Measurements from ENCODE around the gene NOG. TPM values are rescaled to one million over a fixed set of nuclear protein-coding genes. Genes with fewer than 3 reads are reported as not detected.

NOG gene
- polyA plus RNA-seq, 2 of the 4 experiments (the other 2 are of a cell fraction), result 0.25 to 0.67 TPM

- H3K27ac ChIP-seq, result no peak overlapping the region
- no peak overlapping the region for H3K4me2 ChIP-seq
- no peak overlapping the region for H3K4me3 ChIP-seq
- DNase-seq (ENCODE audit: low read depth in 1 of 2, low spot score in 1 of 2) (no peak), FAIRE-seq (no peak), ATAC-seq (no peak)
- peaks cover 21% of the 10 kb centered on the region; the same call in 2 of the 3 replicates for H3K4me1 ChIP-seq
- 63% methylated on average over 1 of the region's 1 CpG for WGBS (ENCODE audit: missing lambda C conversion rate)
- no peak for TF ChIP-seq MAFK (IDR thresholded peaks at IDR 0.05; ENCODE audit: partially characterized antibody)
- no peak for TF ChIP-seq JUNB (IDR thresholded peaks at IDR 0.05)
- TF ChIP-seq, protein P1, sequence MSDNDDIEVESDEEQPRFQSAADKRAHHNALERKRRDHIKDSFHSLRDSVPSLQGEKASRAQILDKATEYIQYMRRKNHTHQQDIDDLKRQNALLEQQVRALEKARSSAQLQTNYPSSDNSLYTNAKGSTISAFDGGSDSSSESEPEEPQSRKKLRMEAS (IDR thresholded peaks at IDR 0.05), result no peak
- no peak for TF ChIP-seq CHD4 (IDR thresholded peaks at IDR 0.05; ENCODE audit: borderline replicate concordance)
- TF ChIP-seq, protein P2, sequence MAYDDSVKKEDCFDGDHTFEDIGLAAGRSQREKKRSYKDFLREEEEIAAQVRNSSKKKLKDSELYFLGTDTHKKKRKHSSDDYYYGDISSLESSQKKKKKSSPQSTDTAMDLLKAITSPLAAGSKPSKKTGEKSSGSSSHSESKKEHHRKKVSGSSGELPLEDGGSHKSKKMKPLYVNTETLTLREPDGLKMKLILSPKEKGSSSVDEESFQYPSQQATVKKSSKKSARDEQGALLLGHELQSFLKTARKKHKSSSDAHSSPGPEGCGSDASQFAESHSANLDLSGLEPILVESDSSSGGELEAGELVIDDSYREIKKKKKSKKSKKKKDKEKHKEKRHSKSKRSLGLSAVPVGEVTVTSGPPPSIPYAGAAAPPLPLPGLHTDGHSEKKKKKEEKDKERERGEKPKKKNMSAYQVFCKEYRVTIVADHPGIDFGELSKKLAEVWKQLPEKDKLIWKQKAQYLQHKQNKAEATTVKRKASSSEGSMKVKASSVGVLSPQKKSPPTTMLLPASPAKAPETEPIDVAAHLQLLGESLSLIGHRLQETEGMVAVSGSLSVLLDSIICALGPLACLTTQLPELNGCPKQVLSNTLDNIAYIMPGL (CRISPR knock-in tag; IDR thresholded peaks at IDR 0.05; ENCODE audit: borderline replicate concordance), result no peak
- TF ChIP-seq TFCP2L1 (CRISPR knock-in tag; IDR thresholded peaks at IDR 0.05), result no peak
- H3K9me3 ChIP-seq, result no peaks in the 10 kb centered on the region
- CTCF ChIA-PET, result interaction anchor here (16.1 kb wide), 1 partner anchor 119 kb away, joined by 400 read pairs; no protein-coding TSS in a partner anchor
- POLR2A ChIA-PET, result no interaction called here
Measured at GRCh38 chr17:56600256-56600655, 6.8 kb downstream of the NOG start.

- WGBS (ENCODE audit: missing lambda C conversion rate), result 62% methylated on average over 1 of the region's 1 CpG
- peaks cover 8% of the 10 kb centered on the region; the same call in 1 of the 3 replicates for H3K4me1 ChIP-seq
- ATAC-seq, result no peak
- no peaks in the 10 kb centered on the region for H3K9me3 ChIP-seq
- H3K4me3 ChIP-seq, result no peak overlapping the region
- no peak overlapping the region for H3K4me2 ChIP-seq
- no peak for TF ChIP-seq RARB (CRISPR knock-in tag; IDR thresholded peaks at IDR 0.05)
- TF ChIP-seq, protein P3, sequence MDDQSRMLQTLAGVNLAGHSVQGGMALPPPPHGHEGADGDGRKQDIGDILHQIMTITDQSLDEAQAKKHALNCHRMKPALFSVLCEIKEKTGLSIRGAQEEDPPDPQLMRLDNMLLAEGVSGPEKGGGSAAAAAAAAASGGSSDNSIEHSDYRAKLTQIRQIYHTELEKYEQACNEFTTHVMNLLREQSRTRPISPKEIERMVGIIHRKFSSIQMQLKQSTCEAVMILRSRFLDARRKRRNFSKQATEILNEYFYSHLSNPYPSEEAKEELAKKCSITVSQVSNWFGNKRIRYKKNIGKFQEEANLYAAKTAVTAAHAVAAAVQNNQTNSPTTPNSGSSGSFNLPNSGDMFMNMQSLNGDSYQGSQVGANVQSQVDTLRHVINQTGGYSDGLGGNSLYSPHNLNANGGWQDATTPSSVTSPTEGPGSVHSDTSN (IDR thresholded peaks at IDR 0.05), result no peak
- no peak for TF ChIP-seq RAD21 (conservative IDR thresholded peaks at IDR 0.05 in 1 of 2, IDR thresholded peaks at IDR 0.05 in 1 of 2)
- no peak for DNase-seq (ENCODE audit: low read depth in 1 of 2, low spot score in 1 of 2)
- no peak overlapping the region for H3K27ac ChIP-seq
- CTCF ChIA-PET, result interaction anchor here (0.7 to 16.1 kb wide), 3 partner anchors 9 to 117 kb away, joined by 3 to 400 read pairs (median 16); partner anchors contain the start of gene NOG
- no peak for FAIRE-seq
- POLR2A ChIA-PET, result no interaction called here
Measured at GRCh38 chr17:56601591-56601990, 8.1 kb downstream of the NOG start.

- H3K4me1 ChIP-seq, result peaks cover under 1% of the 10 kb centered on the region; the same call in 1 of the 3 replicates
- H3K4me2 ChIP-seq, result no peak overlapping the region
- no peak; a peak in 1 of 6 replicates for ATAC-seq
- WGBS (ENCODE audit: missing lambda C conversion rate), result 66% methylated on average over 8 of the region's 8 CpGs
- DNase-seq (ENCODE audit: low read depth in 1 of 2, low spot score in 1 of 2), result no peak
- ChIA-PET CTCF (interaction anchor here (0.6 to 16.1 kb wide), 7 partner anchors 8 to 1201 kb away, joined by 3 to 400 read pairs (median 8); partner anchors contain the start of gene NOG), POLR2A (no interaction called here)
- no peak for TF ChIP-seq CTCF (IDR thresholded peaks at IDR 0.05)
- no peaks in the 10 kb centered on the region for H3K9me3 ChIP-seq
- FAIRE-seq, result no peak
- no peak overlapping the region for H3K4me3 ChIP-seq
- no peak overlapping the region for H3K27ac ChIP-seq
Measured at GRCh38 chr17:56602292-56603130, 9.0 kb downstream of the NOG start.

All from A549 (cell line).